Measurements from ENCODE around the gene COL16A1. TPM values are rescaled to one million over a fixed set of nuclear protein-coding genes. Genes with fewer than 3 reads are reported as not detected.

The COL16A1 gene
- total RNA-seq, 1 donor from 2014 or later = 121 TPM

GRCh38 chr1:31657020-31657804, 46.6 kb downstream of the COL16A1 start:
- no peak for DNase-seq (ENCODE audit: low read depth)
- no peak for TF ChIP-seq CTCF (IDR thresholded peaks at IDR 0.05; ENCODE audit: insufficient read depth, low read length, severe bottlenecking)
- H3K27me3 ChIP-seq (ENCODE audit: control insufficient read depth, insufficient read depth, low read length) = no peaks in the 10 kb centered on the region
- H3K36me3 ChIP-seq (ENCODE audit: control insufficient read depth, insufficient read depth, low read length) = peaks cover 44% of the 10 kb centered on the region
- peak; percentile 7 for FAIRE-seq
- H3K4me3 ChIP-seq (ENCODE audit: low read depth, low read length) = no peak overlapping the region

GRCh38 chr1:31655756-31656155, 48.1 kb downstream of the COL16A1 start:
- DNase-seq (ENCODE audit: low read depth) (no peak), FAIRE-seq (no peak)
- Histone ChIP-seq H3K36me3 (ENCODE audit: control insufficient read depth, insufficient read depth, low read length) (peaks cover 35% of the 10 kb centered on the region), H3K4me3 (ENCODE audit: low read depth, low read length) (no peak overlapping the region), H3K27me3 (ENCODE audit: control insufficient read depth, insufficient read depth, low read length) (no peaks in the 10 kb centered on the region)
- TF ChIP-seq CTCF (IDR thresholded peaks at IDR 0.05; ENCODE audit: insufficient read depth, low read length, severe bottlenecking) = no peak

- FAIRE-seq = no peak
- no peak overlapping the region for H3K4me3 ChIP-seq (ENCODE audit: low read depth, low read length)
- H3K36me3 ChIP-seq (ENCODE audit: control insufficient read depth, insufficient read depth, low read length) = peaks cover 32% of the 10 kb centered on the region
- TF ChIP-seq CTCF (IDR thresholded peaks at IDR 0.05; ENCODE audit: insufficient read depth, low read length, severe bottlenecking) = no peak
- H3K27me3 ChIP-seq (ENCODE audit: control insufficient read depth, insufficient read depth, low read length) = no peaks in the 10 kb centered on the region
- no peak for DNase-seq (ENCODE audit: low read depth)
Observed at GRCh38 chr1:31655104-31655503, 48.7 kb downstream of the COL16A1 start.

- Histone ChIP-seq H3K27me3 (ENCODE audit: control insufficient read depth, insufficient read depth, low read length) (no peaks in the 10 kb centered on the region), H3K36me3 (ENCODE audit: control insufficient read depth, insufficient read depth, low read length) (peaks cover 29% of the 10 kb centered on the region), H3K4me3 (ENCODE audit: low read depth, low read length) (no peak overlapping the region)
- DNase-seq (ENCODE audit: low read depth) (no peak), FAIRE-seq (no peak)
- no peak for TF ChIP-seq CTCF (IDR thresholded peaks at IDR 0.05; ENCODE audit: insufficient read depth, low read length, severe bottlenecking)
Observed at GRCh38 chr1:31654474-31654776, 49.4 kb downstream of the COL16A1 start.

GRCh38 chr1:31653717-31654473, 49.9 kb downstream of the COL16A1 start:
- DNase-seq (ENCODE audit: low read depth) (no peak), FAIRE-seq (no peak)
- Histone ChIP-seq H3K27me3 (ENCODE audit: control insufficient read depth, insufficient read depth, low read length) (no peaks in the 10 kb centered on the region), H3K36me3 (ENCODE audit: control insufficient read depth, insufficient read depth, low read length) (peaks cover 29% of the 10 kb centered on the region), H3K4me3 (ENCODE audit: low read depth, low read length) (no peak overlapping the region)
- TF ChIP-seq CTCF (IDR thresholded peaks at IDR 0.05; ENCODE audit: insufficient read depth, low read length, severe bottlenecking) = no peak
